HEK293 (cell line): ENCODE results near the gene TCAP.

ENCODE experiments used
- CTCF ChIP-seq: fragments of 450-650 bp; formaldehyde crosslinking; IDR thresholded peaks from 2 replicates; pipeline ENCODE4 v1.5.1; 2016; ENCODE audit warnings: missing biosample characterization, missing genetic modification characterization
- GLI2 ChIP-seq: fragments of 450-650 bp; formaldehyde crosslinking; IDR thresholded peaks from 2 replicates; pipeline ENCODE4; 2017; ENCODE audit warnings: missing biosample characterization, missing genetic modification characterization, low read depth, borderline replicate concordance
- GLI4 ChIP-seq: fragments of 450-650 bp; formaldehyde crosslinking; IDR thresholded peaks from 2 replicates; pipeline ENCODE4 v1.5.1; 2016; ENCODE audit warnings: missing biosample characterization, missing genetic modification characterization
- GLIS1 ChIP-seq: fragments of 450-650 bp; formaldehyde crosslinking; IDR thresholded peaks from 2 replicates; pipeline ENCODE4 v1.5.1; 2016; ENCODE audit warnings: missing biosample characterization, missing genetic modification characterization
- ZNF223 ChIP-seq: fragments of 450-650 bp; formaldehyde crosslinking; IDR thresholded peaks from 2 replicates; pipeline ENCODE4 v1.5.1; 2016; ENCODE audit warnings: missing biosample characterization, missing genetic modification characterization
- ZNF24 ChIP-seq: fragments of 450-650 bp; formaldehyde crosslinking; IDR thresholded peaks from 2 replicates; pipeline ENCODE4 v1.5.1; 2016; ENCODE audit warnings: missing biosample characterization, missing genetic modification characterization
- ZNF274 ChIP-seq, 2 experiments: fragments of 200-500 bp in 1 of 2; fragments of 450-650 bp in 1 of 2; sonication (Bioruptor generic) in 1 of 2; formaldehyde crosslinking in 1 of 2; IDR thresholded peaks; 2 replicates each; pipeline versions ENCODE4 v1.5.1 to v1.6.1; 2014 to 2016; ENCODE audit warnings: borderline replicate concordance in 1 of 2, inconsistent platforms in 1 of 2, low read length in 1 of 2, missing biosample characterization in 1 of 2, missing genetic modification characterization in 1 of 2
- ZNF335 ChIP-seq: fragments of 450-650 bp; formaldehyde crosslinking; conservative IDR thresholded peaks from 2 replicates; pipeline ENCODE4 v1.5.1; 2016; ENCODE audit warnings: missing biosample characterization, missing genetic modification characterization
- TF ChIP-seq, protein P1 (sequence below): fragments of 450-650 bp; formaldehyde crosslinking; conservative IDR thresholded peaks from 2 replicates; pipeline ENCODE4 v1.5.1; 2016; ENCODE audit warnings: low read depth, missing biosample characterization, missing genetic modification characterization
- TF ChIP-seq, protein P2 (sequence below): fragments of 450-650 bp; formaldehyde crosslinking; IDR thresholded peaks from 2 replicates; pipeline ENCODE4 v1.5.1; 2016; ENCODE audit warnings: missing biosample characterization, missing genetic modification characterization, borderline replicate concordance
- TF ChIP-seq, protein P3 (sequence below): fragments of 450-650 bp; formaldehyde crosslinking; IDR thresholded peaks from 2 replicates; pipeline ENCODE4 v1.5.1; 2016; ENCODE audit warnings: missing biosample characterization, missing genetic modification characterization
- TF ChIP-seq, protein P4 (sequence below): fragments of 450-650 bp; formaldehyde crosslinking; IDR thresholded peaks from 2 replicates; pipeline ENCODE4 v1.5.1; 2016; ENCODE audit warnings: missing biosample characterization, missing genetic modification characterization

- TF ChIP-seq ZNF223 (tag by site-specific recombination) (no peak), GLIS1 (peak; percentile 99), ZNF274 (IDR thresholded peaks at IDR 0.05; ENCODE audit: low read length) (no peak), ZNF274 (tag by site-specific recombination; IDR thresholded peaks at IDR 0.05; ENCODE audit: borderline replicate concordance) (no peak), GLI2 (no peak), ZNF24 (no peak), GLI4 (tag by site-specific recombination) (no peak), CTCF (tag by site-specific recombination) (no peak), ZNF335 (tag by site-specific recombination) (no peak)
- TF ChIP-seq, protein P1, sequence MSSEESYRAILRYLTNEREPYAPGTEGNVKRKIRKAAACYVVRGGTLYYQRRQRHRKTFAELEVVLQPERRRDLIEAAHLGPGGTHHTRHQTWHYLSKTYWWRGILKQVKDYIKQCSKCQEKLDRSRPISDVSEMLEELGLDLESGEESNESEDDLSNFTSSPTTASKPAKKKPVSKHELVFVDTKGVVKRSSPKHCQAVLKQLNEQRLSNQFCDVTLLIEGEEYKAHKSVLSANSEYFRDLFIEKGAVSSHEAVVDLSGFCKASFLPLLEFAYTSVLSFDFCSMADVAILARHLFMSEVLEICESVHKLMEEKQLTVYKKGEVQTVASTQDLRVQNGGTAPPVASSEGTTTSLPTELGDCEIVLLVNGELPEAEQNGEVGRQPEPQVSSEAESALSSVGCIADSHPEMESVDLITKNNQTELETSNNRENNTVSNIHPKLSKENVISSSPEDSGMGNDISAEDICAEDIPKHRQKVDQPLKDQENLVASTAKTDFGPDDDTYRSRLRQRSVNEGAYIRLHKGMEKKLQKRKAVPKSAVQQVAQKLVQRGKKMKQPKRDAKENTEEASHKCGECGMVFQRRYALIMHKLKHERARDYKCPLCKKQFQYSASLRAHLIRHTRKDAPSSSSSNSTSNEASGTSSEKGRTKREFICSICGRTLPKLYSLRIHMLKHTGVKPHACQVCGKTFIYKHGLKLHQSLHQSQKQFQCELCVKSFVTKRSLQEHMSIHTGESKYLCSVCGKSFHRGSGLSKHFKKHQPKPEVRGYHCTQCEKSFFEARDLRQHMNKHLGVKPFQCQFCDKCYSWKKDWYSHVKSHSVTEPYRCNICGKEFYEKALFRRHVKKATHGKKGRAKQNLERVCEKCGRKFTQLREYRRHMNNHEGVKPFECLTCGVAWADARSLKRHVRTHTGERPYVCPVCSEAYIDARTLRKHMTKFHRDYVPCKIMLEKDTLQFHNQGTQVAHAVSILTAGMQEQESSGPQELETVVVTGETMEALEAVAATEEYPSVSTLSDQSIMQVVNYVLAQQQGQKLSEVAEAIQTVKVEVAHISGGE: no peak
- TF ChIP-seq, protein P2, sequence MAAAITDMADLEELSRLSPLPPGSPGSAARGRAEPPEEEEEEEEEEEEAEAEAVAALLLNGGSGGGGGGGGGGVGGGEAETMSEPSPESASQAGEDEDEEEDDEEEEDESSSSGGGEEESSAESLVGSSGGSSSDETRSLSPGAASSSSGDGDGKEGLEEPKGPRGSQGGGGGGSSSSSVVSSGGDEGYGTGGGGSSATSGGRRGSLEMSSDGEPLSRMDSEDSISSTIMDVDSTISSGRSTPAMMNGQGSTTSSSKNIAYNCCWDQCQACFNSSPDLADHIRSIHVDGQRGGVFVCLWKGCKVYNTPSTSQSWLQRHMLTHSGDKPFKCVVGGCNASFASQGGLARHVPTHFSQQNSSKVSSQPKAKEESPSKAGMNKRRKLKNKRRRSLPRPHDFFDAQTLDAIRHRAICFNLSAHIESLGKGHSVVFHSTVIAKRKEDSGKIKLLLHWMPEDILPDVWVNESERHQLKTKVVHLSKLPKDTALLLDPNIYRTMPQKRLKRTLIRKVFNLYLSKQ (tag by site-specific recombination): no peak
- TF ChIP-seq, protein P3, sequence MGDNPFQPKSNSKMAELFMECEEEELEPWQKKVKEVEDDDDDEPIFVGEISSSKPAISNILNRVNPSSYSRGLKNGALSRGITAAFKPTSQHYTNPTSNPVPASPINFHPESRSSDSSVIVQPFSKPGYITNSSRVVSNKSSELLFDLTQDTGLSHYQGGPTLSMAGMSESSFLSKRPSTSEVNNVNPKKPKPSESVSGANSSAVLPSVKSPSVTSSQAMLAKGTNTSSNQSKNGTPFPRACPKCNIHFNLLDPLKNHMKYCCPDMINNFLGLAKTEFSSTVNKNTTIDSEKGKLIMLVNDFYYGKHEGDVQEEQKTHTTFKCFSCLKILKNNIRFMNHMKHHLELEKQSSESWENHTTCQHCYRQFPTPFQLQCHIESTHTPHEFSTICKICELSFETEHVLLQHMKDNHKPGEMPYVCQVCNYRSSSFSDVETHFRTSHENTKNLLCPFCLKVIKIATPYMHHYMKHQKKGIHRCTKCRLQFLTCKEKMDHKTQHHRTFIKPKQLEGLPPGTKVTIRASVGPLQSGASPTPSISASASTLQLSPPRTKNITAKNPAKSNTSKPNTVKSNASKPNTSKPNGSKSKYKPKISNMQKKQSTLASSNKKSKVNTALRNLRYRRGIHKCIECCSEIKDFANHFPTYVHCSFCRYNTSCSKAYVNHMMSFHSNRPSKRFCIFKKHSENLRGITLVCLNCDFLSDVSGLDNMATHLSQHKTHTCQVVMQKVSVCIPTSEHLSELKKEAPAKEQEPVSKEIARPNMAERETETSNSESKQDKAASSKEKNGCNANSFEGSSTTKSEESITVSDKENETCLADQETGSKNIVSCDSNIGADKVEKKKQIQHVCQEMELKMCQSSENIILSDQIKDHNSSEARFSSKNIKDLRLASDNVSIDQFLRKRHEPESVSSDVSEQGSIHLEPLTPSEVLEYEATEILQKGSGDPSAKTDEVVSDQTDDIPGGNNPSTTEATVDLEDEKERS: no peak
- TF ChIP-seq, protein P4, sequence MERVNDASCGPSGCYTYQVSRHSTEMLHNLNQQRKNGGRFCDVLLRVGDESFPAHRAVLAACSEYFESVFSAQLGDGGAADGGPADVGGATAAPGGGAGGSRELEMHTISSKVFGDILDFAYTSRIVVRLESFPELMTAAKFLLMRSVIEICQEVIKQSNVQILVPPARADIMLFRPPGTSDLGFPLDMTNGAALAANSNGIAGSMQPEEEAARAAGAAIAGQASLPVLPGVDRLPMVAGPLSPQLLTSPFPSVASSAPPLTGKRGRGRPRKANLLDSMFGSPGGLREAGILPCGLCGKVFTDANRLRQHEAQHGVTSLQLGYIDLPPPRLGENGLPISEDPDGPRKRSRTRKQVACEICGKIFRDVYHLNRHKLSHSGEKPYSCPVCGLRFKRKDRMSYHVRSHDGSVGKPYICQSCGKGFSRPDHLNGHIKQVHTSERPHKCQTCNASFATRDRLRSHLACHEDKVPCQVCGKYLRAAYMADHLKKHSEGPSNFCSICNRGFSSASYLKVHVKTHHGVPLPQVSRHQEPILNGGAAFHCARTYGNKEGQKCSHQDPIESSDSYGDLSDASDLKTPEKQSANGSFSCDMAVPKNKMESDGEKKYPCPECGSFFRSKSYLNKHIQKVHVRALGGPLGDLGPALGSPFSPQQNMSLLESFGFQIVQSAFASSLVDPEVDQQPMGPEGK (tag by site-specific recombination): 0 out of 2 replicates have a peak, but pooled peaks have one; percentile 48
These were observed 9.7 kb downstream of the TCAP start for GRCh38 chr17:39674702-39675389.
